OCI-LY3 (cell line): ENCODE measurements around the gene BRCC3.

Experiments used
- CTCF ChIP-seq: fragments of 200-600, 300-600 bp; sonication (generic); IDR thresholded peaks from 2 replicates; pipeline ENCODE4 v1.5.1; 2014; ENCODE audit warnings: antibody characterized with exemption, low read length, low read depth
- EZH2phosphoT487 ChIP-seq: fragments of 200-600 bp; shearing (Covaris generic); IDR thresholded peaks from 2 replicates; pipeline ENCODE4 v1.6.1; 2018; ENCODE audit warnings: antibody characterized with exemption, mixed run types, low read depth

GRCh38 chrX:155046811-155047528, 24.3 kb upstream of the BRCC3 start:
- TF ChIP-seq CTCF, result no peak
- TF ChIP-seq EZH2phosphoT487, result no peak
